HG02884 (cell line): ENCODE measurements around the gene TMEM59.

ENCODE experiments used
- ATAC-seq: cut with Tn5 transposase; IDR thresholded peaks from one replicate; pipeline ENCODE4 v1.9.1; 2021; ENCODE audit warnings: mild to moderate bottlenecking, moderate library complexity; ENCODE audit not compliant: unreplicated experiment

The TMEM59 gene

DNA sequence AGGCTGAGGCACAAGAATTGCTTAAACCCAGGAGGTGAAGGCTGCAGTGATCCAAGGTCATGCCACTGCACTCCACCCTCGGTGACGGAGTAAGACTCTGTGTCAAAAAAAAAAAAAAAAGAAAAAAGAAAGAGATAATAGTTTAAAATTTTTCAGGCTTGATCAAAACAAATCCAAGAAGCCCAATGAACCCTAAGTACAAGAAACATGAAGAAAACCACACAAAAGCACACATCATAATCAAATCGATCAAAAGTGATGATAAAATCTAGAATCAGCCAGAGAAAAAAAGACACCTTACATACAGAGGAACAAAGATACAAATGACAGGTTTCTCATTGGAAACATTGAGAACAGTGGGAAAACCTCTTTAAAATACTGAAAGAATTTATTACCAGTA, 66.5 kb downstream of the TMEM59 start:
- ATAC-seq: no peak

DNA sequence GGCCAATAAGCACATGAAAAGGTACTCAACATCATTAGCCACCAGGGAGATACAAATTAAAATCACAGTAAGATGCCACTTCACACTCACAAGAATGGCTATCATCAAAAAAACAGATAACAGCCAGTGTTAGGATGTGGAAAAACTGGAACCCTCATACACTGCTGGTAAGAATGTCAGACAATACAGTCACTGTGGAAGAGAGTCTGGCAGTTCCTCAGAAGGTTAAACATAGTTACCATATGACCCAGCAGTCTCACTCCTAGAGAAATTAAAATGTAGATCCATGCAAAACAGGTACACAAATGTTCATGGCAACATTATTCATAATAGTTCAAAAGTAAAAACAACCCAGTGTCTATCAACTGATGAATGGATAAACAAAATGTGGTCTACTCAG, 68.3 kb downstream of the TMEM59 start:
- no peak for ATAC-seq

GRCh38 chr1:53982763-53983104, 70.3 kb downstream of the TMEM59 start:
- ATAC-seq: no peak

- no peak for ATAC-seq
Observed at GRCh38 chr1:53982034-53982762, 70.8 kb downstream of the TMEM59 start.

DNA sequence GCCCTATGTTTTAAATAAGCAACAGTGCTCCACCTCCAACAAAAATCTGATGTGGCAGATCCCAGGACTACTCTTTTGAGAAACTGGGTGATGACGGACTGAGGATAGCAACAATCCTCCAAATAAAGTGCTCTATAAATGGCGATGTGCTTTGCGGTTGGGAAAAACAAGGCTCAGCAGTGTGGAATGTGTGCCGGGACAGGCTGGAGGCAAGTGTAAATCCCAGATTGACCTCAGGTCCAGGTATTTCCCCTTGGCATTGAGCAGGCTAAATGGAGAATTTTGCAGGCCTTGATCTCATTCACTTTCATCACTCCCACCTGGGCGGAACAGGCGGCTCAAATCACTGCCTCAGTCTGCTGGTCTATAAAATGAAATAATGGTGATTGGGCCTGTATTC, 71.8 kb downstream of the TMEM59 start:
- ATAC-seq: no peak

GRCh38 chr1:53979712-53980450, 73.1 kb downstream of the TMEM59 start:
- ATAC-seq: no peak
